Suprapubic skin (tissue), 3 donors: Measurements from ENCODE around the gene RBM17.

Experiments
- POLR2A ChIP-seq, 2 donors: fragments of 450-650 bp; IDR thresholded peaks; one replicate each; pipeline ENCODE4 v1.6.1; 2017; ENCODE audit warnings: antibody characterized with exemption in 2 of 2, mild to moderate bottlenecking in 2 of 2, moderate library complexity in 2 of 2
- TF ChIP-seq, protein P1 (sequence below), 2 donors: fragments of 200-600 bp in 1 of 2; fragments of 450-650 bp in 1 of 2; sonication (generic) in 1 of 2; IDR thresholded peaks; one replicate each; pipeline ENCODE4 v1.5.1; 2016 to 2019; ENCODE audit warnings: antibody characterized with exemption in 2 of 2, mild to moderate bottlenecking in 1 of 2, moderate library complexity in 1 of 2

GRCh38 chr10:6058682-6059475 lies 30.0 kb upstream of the RBM17 start:
- TF ChIP-seq POLR2A (IDR thresholded peaks at IDR 0.05), result no peak
- TF ChIP-seq, protein P1, sequence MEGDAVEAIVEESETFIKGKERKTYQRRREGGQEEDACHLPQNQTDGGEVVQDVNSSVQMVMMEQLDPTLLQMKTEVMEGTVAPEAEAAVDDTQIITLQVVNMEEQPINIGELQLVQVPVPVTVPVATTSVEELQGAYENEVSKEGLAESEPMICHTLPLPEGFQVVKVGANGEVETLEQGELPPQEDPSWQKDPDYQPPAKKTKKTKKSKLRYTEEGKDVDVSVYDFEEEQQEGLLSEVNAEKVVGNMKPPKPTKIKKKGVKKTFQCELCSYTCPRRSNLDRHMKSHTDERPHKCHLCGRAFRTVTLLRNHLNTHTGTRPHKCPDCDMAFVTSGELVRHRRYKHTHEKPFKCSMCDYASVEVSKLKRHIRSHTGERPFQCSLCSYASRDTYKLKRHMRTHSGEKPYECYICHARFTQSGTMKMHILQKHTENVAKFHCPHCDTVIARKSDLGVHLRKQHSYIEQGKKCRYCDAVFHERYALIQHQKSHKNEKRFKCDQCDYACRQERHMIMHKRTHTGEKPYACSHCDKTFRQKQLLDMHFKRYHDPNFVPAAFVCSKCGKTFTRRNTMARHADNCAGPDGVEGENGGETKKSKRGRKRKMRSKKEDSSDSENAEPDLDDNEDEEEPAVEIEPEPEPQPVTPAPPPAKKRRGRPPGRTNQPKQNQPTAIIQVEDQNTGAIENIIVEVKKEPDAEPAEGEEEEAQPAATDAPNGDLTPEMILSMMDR (IDR thresholded peaks at IDR 0.05), result no peak
